HG03460 (cell line): ENCODE data around the gene TMEM256.

Experiments
- ATAC-seq: cut with Tn5 transposase; IDR thresholded peaks from one replicate; pipeline ENCODE4 v1.9.1; 2021; ENCODE audit not compliant: unreplicated experiment

TMEM256 gene

GRCh38 chr17:7403977-7404736 lies at the start of gene TMEM256:
TSS of gene TMEM256 (minus strand) at chr17:7404097. CDS start at chr17:7404084, 13 bp downstream.
- ATAC-seq = peak; percentile 91

GRCh38 chr17:7448461-7448860 lies 44.6 kb upstream of the TMEM256 start:
- no peak for ATAC-seq

GRCh38 chr17:7445619-7445968 lies 41.7 kb upstream of the TMEM256 start:
- no peak for ATAC-seq

DNA sequence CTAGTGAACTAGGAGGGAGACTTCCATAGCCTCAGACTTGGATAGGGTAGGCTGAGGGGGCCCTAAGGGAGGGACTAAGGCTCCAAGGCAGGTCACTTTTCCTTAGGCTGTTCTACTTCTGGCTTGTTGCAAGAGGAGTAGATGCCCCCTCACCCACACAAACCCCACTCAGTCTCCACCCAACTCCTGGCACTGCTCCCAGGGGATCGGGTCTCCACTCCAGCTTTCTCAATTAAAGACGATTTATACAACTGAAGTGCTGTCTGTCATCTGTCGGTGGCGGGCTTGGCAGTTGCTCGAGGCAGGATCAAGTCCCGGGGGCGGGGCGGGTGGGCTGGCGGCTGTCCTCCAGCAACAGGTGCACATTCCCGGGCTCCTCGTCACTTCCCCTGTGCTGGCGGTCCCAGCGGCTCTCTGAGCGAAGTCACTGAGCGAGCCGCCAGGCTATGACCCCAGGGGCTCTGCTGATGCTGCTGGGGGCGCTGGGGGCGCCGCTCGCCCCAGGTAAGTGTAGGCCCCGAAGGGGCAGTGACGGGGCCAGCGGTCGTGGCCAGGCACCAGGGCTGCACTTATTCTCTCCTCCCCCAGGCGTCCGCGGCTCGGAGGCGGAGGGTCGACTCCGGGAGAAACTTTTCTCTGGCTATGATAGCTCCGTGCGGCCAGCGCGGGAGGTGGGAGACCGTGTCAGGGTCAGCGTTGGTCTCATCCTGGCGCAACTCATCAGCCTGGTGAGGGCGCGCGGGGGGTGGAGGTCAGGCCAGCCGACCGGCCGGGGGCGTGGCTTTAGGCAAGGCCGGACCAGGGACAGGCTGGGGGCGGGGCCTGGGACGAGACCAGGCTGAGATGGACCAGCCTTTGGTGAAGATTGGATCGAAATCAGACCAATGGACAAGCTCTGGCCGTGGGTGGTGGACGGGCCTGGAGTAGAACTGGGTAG lies 41.1 kb upstream of the TMEM256 start, which contains the start of gene CHRNB1:
Gene CHRNB1, plus strand, starts transcription at position 380 of the 937 bp plus-strand sequence. Its CDS starts 67 bp downstream, at position 447.
- peak; percentile 46 for ATAC-seq

DNA sequence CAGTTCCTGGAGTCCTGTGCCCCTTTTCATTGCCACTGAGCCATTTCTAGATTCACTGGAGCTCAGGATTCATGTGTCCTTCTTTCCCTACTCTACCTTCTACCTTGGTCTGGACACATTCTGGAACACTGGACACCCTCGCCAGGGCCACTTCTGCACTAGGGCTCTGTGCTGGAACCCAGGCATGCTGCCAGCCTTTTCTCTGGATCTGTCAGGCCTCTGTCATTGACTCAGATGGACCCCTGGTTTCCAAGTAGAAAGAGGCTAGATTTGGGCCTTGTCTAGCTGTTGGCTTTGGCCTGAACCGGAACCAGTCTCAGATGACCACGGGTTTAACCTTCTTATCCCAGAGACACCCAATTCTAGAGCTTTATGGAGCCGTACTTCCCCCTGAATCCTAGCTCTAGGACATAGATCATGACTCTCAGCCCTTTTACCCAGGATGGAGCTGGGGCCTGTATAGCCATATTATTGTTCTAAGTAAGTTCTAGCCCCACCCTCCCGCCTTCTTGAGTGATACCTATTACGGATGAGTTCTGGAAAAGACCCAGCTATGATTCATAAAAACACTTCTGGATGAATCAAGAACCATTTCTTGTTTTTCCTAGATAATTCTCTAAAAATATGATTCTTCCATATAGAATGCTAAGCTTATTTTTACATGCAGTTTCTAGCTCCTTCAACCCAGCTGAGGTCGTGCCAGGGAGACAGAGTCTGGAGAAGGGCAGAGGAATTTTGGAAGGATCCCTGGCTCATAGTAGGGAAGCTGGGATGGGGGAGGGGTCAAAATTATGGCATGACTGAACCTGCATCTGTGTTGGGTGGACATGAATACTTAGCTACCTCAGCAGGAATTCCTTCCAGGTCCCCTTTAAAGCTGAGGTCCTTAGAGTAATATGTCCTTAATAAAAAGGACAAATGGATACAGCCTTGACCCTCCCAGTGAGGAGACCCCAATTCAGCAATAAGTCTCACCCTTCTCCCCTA lies 39.9 kb upstream of the TMEM256 start:
- ATAC-seq = no peak

GRCh38 chr17:7442142-7442541 lies 38.2 kb upstream of the TMEM256 start:
- ATAC-seq = no peak

- no peak for ATAC-seq
Observed at GRCh38 chr17:7441266-7441665, 37.4 kb upstream of the TMEM256 start.

- no peak for ATAC-seq
Observed at GRCh38 chr17:7440834-7441195, 36.9 kb upstream of the TMEM256 start.

DNA sequence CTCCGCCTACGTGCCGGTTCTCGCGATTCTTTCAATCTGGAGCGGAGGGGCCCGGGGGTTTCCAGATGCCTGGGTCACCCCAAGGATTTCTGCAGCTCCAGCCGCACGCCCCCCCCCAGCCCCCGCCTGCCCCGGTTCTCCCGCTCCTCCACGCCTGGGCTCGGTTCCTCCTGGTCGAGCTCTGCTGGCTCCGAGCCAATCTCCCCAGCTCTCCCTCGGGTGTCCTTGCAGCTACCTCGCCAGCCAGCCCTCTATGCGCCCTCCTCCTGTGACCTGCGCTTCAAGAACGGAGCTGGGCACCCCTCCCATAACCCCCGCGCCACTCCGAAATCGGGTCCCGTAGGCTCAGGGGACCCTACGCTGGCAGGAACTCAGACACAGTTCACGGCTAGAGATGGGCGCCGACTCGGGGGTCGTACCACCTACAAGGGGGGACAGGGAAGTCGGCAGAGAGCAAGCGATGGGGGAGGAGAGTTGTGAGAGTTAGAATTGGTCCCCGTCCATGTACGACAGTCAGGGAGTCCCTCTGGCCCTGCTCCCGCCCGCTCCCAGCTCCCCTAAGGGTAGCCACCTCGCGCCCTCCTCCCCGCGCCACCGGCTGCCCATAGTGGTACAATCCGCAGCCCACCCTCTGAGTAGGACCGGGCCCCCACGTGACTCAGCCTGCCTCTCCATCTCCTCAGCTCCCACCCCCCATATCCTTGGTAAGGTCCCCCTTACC lies 36.4 kb upstream of the TMEM256 start:
- no peak for ATAC-seq

DNA sequence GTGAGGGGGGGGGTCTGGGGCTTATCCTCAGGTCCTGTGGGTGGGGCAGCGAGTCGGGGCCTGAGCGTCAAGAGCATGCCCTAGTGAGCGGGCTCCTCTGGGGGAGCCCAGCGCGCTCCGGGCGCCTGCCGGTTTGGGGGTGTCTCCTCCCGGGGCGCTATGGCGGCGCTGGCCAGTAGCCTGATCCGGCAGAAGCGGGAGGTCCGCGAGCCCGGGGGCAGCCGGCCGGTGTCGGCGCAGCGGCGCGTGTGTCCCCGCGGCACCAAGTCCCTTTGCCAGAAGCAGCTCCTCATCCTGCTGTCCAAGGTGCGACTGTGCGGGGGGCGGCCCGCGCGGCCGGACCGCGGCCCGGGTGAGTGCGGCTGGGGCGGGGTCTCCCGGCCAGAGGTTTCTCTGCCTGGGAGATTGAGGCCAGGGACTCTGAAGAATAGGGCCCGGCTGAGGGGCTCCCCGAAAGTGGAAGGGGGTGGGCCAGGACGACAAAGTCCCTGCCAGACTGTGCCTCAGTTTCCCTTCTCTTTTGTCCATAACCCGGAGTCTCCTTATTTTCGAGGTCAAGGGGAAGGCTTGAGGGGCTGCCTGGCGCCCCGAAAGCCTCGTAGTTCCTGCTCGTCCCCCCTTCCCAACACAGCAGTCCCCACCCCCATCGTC lies 35.7 kb upstream of the TMEM256 start, which contains the start of gene FGF11:
Gene FGF11, plus strand, starts transcription at position 51 of the 651 bp plus-strand sequence. Its CDS starts 109 bp downstream, at position 160.
- no peak for ATAC-seq

DNA sequence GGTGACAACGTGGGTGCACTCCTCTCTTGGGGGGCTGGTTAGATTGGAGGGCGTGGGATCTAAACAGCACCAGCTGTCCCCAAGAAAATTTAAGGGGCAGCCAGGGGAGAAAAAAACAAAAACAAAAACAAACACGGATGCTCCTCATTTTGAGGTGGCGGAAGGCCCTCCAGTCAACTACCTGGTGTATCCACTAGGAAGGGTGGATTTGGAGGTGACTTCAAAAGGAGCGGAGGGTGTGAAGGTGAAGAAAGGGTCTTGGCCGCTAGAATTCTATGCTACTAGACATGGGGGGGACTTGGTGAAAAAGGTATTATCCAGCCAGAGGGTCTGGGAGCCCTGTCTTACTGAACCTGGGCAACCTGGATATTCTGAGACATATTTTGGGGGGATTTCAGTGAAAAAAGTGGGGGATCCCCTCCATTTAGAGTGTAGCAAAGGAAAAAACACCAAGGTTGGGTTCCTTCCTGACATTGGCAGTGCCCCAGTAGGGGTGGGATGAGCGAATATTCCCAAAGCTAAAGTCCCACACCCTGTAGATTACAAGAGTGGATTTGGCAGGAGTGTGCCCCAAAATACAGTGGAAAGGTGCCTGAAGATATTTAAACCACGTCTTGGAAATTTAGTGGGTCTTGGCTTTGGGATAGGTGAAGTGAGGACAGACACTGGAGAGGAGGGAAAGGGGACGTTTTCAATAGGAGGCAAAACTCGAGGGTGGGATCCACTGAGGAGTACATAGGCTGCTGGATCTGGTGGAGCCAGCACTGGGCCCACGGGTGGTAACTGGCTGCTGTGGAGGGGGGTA lies 35.0 kb upstream of the TMEM256 start:
- ATAC-seq = no peak

- ATAC-seq = no peak
Observed at GRCh38 chr17:7437950-7438614, 34.2 kb upstream of the TMEM256 start.

GRCh38 chr17:7437369-7437863 lies 33.5 kb upstream of the TMEM256 start:
- no peak for ATAC-seq

- no peak for ATAC-seq
Observed at GRCh38 chr17:7436556-7437368, 32.9 kb upstream of the TMEM256 start.

DNA sequence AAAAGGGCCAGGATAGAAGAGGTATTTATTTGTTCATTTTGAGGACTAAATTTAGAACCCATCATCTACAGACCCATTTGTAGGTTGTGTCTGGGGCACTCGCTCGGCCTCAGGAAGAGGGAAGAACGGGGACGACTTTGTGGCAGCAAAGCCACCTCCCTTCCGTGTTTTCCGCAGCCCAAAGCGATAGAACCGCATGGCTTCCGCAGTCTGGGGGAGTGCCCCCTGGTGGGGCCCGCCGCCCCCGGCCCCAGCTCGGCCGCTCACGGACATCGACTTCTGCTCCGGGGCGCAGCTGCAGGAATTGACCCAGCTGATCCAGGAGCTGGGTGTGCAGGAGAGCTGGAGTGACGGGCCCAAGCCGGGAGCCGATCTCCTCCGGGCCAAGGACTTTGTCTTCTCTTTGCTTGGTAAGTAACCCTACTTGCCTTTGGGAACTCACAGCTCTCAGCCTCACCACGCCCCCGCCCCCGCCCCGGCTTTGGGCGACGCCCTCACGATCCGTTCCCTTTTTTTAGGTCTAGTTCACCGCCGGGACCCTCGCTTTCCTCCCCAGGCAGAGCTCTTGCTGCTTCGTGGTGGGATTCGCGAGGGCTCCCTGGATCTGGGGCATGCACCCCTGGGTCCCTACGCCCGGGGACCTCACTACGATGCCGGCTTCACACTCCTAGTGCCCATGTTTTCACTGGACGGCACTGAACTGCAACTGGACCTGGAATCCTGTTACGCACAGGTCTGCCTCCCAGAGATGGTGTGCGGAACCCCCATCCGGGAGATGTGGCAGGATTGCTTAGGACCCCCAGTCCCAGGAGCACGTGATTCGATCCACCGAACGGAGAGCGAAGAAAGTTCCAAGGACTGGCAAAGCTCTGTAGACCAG lies 32.0 kb upstream of the TMEM256 start:
- ATAC-seq = peak; percentile 31

DNA sequence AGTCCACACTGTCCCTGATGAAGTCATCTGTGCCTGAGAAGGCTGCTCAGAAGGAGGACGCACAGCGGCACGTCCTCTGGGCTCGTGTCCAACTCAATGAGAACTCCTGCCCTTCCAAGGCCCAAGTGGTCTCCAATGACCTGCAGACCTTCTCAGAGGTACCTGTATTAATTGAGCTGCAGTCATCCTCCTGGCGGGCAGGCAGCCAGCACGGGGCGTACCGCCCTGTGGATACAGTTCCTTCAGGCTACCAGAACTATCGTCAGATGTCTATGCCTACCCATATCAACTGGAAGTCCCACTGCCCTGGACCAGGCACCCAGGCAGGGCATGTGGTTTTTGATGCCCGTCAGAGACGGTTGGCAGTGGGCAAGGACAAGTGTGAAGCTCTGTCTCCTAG lies 28.4 kb upstream of the TMEM256 start:
- ATAC-seq = no peak
